ENCODE measurements around the gene MYRF.
A peak's percentile ranks its signal among the peaks of the same experiment; 100 is the strongest.

The MYRF gene

DNA sequence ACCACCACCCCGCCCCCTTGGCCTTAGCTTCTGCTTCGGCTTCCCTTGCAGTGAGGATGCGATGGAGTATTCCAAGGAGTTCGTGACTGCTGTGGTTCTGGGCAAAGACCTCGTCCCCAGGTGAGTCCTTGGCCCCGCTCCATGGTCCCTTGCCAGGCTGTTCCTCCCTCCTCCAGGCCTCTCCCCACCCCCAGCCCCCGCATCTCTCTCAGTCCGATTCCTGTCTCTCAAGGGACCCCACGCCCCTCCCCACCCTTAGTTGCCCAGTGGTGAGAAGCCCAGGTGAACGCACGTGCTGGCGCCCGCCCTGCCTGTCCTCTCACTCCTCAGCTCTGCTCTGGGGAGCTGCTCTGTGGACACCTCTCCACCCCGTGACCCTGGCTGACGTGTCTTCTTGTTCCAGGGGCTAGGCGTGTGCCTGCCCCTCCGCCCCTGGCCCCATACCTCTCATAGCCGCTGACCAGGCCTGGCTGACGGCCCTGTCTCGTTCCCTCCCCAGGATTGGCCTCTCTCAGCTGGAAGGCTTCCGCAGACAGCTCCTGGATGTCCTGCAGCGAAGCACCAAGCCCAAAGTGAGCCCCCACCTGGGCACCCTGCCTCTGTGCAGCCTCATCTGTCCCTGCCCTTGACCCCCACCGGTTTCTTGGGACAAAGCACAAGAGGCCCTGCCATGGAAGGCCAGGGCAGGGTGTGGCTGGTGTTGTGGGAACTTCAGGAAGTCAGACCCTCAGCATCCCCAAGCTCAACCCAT is 14.6 kb upstream of the MYRF start:
- Histone ChIP-seq H3K4me1 (peaks cover 14% of the 10 kb centered on the region), H3K27me3 (no peaks in the 10 kb centered on the region), H3K27ac (no peak overlapping the region), H3K4me3 (no peak overlapping the region), H3K4me2 (no peak overlapping the region), H3K9ac (no peak overlapping the region), H3K36me3 (no peaks in the 10 kb centered on the region), H3K9me3 (no peaks in the 10 kb centered on the region), H4K20me1 (no peaks in the 10 kb centered on the region)
- no peak for TF ChIP-seq Cebpa-rat (IDR thresholded peaks at IDR 0.05)

GRCh38 chr11:61738776-61739175 is 13.7 kb upstream of the MYRF start:
- no peaks in the 10 kb centered on the region for H3K36me3 ChIP-seq

DNA sequence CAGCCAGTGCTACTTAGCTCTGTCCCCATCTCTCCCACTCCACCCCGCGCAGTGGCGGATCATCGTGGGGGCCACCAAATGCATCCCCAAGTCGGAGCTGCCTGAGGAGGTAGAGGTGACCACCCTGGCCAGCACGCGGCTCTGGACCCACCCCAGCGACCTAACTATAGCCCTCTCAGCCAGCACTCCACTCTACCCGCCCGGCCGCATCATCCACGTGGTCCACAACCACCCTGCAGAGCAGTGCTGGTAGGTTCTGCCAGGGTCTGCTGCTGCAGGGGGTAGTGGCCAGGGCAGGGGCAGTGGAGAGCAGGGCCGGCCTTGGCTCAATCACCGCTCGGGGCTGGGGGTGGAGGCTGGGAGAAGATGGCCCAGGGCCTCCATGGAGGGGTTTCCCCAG is 13.0 kb upstream of the MYRF start:
- Histone ChIP-seq H4K20me1 (no peaks in the 10 kb centered on the region), H3K27me3 (no peaks in the 10 kb centered on the region), H3K4me1 (peaks cover 14% of the 10 kb centered on the region), H3K9ac (no peak overlapping the region), H3K27ac (no peak overlapping the region), H3K4me3 (no peak overlapping the region), H3K36me3 (no peaks in the 10 kb centered on the region), H3K4me2 (no peak overlapping the region), H3K9me3 (no peaks in the 10 kb centered on the region)
- TF ChIP-seq Cebpa-rat (IDR thresholded peaks at IDR 0.05), result no peak

More at GRCh38 chr11:61738776-61739175, 13.7 kb upstream of the MYRF start:
- H3K9ac ChIP-seq, result no peak overlapping the region
- no peak overlapping the region for H3K27ac ChIP-seq
- H3K4me3 ChIP-seq, result no peak overlapping the region
- no peaks in the 10 kb centered on the region for H3K27me3 ChIP-seq
- no peak overlapping the region for H3K4me2 ChIP-seq
- no peaks in the 10 kb centered on the region for H3K9me3 ChIP-seq
- no peak for TF ChIP-seq Cebpa-rat (IDR thresholded peaks at IDR 0.05)
- no peaks in the 10 kb centered on the region for H4K20me1 ChIP-seq
- peaks cover 14% of the 10 kb centered on the region for H3K4me1 ChIP-seq

- no peak overlapping the region for H3K27ac ChIP-seq
- no peaks in the 10 kb centered on the region for H3K9me3 ChIP-seq
- H3K4me1 ChIP-seq, result peaks cover 14% of the 10 kb centered on the region
- H3K4me3 ChIP-seq, result no peak overlapping the region
- TF ChIP-seq Cebpa-rat (IDR thresholded peaks at IDR 0.05), result no peak
- H3K9ac ChIP-seq, result no peak overlapping the region
- no peak overlapping the region for H3K4me2 ChIP-seq
- no peaks in the 10 kb centered on the region for H4K20me1 ChIP-seq
- H3K27me3 ChIP-seq, result no peaks in the 10 kb centered on the region
- no peaks in the 10 kb centered on the region for H3K36me3 ChIP-seq
These were observed 12.5 kb upstream of the MYRF start for GRCh38 chr11:61739966-61740365.

DNA sequence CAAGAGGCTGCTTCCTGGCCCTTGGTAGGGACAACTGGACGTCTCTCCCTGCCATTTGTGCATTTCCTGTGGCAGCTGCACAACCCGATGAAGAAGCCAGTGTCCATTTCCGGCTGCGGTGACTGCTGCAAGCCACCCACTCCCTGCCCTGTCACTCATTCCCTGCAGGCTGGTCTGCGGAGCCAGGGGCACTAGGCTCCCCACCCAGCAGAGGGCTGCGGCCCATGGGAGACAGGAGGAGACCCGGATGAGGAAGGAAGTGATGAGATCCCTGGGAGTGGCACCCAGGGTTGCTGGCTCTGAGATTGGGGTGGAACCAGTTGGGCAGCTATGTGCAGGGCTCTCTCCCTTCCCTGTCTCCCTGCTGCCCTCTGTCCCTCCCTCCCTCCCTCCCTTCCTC is 10.0 kb upstream of the MYRF start:
- Histone ChIP-seq H3K27me3 (no peaks in the 10 kb centered on the region), H4K20me1 (no peaks in the 10 kb centered on the region), H3K4me1 (peaks cover 25% of the 10 kb centered on the region), H3K4me3 (no peak overlapping the region), H3K9me3 (no peaks in the 10 kb centered on the region), H3K4me2 (peak overlapping the region; percentile 44), H3K27ac (no peak overlapping the region), H3K9ac (no peak overlapping the region), H3K36me3 (no peaks in the 10 kb centered on the region)
- no peak for TF ChIP-seq Cebpa-rat (IDR thresholded peaks at IDR 0.05)

- H3K36me3 ChIP-seq, result no peaks in the 10 kb centered on the region
- no peaks in the 10 kb centered on the region for H4K20me1 ChIP-seq
- no peak overlapping the region for H3K4me3 ChIP-seq
- H3K9ac ChIP-seq, result no peak overlapping the region
- H3K4me2 ChIP-seq, result no peak overlapping the region
- no peaks in the 10 kb centered on the region for H3K27me3 ChIP-seq
- peaks cover 25% of the 10 kb centered on the region for H3K4me1 ChIP-seq
- H3K9me3 ChIP-seq, result no peaks in the 10 kb centered on the region
- no peak for TF ChIP-seq Cebpa-rat (IDR thresholded peaks at IDR 0.05)
- no peak overlapping the region for H3K27ac ChIP-seq
These were observed 8.8 kb upstream of the MYRF start for GRCh38 chr11:61743486-61744095.

GRCh38 chr11:61744181-61744580 is 8.3 kb upstream of the MYRF start:
- TF ChIP-seq Cebpa-rat (IDR thresholded peaks at IDR 0.05), result no peak
- Histone ChIP-seq H3K9ac (no peak overlapping the region), H3K27ac (0 out of 2 replicates have a peak overlapping the region, but pooled peaks have one; percentile 22), H3K27me3 (no peaks in the 10 kb centered on the region), H3K4me3 (no peak overlapping the region), H3K4me2 (no peak overlapping the region), H3K9me3 (no peaks in the 10 kb centered on the region), H3K36me3 (no peaks in the 10 kb centered on the region), H4K20me1 (no peaks in the 10 kb centered on the region), H3K4me1 (peaks cover 25% of the 10 kb centered on the region)

GRCh38 chr11:61744609-61745156 is 7.8 kb upstream of the MYRF start:
- Histone ChIP-seq H3K4me2 (no peak overlapping the region), H3K4me3 (no peak overlapping the region), H3K9ac (no peak overlapping the region), H4K20me1 (no peaks in the 10 kb centered on the region), H3K27me3 (no peaks in the 10 kb centered on the region), H3K27ac (0 out of 2 replicates have a peak overlapping the region, but pooled peaks have one; percentile 22), H3K4me1 (peaks cover 24% of the 10 kb centered on the region), H3K9me3 (no peaks in the 10 kb centered on the region), H3K36me3 (no peaks in the 10 kb centered on the region)
- TF ChIP-seq Cebpa-rat (IDR thresholded peaks at IDR 0.05), result no peak

DNA sequence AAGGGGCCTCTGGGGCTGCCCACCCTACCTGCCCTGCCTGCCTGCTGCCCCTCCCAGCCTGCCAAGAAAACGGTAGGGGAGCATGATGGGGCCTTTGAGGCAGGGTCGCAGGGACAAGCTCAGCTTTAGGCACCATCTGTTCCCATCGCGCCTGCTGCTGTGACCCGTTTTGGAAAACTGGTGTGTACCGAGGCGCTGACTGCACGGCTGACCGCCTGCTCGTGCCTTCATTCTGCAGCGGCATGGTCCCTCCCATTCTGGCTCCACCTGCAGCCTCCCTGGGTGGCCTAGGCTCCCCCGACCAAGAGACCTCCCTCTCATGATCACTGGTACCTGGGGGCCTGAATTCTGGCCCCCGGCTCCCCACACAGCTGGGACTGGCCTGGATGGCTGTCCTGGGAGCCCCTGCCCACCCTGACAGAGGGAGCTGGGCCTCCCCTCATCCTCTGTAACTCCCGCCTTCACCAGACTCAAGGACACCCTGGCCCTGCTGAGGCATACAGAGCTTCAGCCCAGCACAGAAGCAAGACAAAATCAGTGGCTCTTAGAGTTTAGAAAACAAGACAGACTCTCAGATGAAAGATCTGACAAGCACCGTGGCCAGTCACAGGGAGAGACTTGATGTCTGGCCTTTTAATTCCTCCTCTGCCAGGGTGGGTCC is 6.5 kb upstream of the MYRF start:
- H3K4me3 ChIP-seq, result no peak overlapping the region
- peaks cover 10% of the 10 kb centered on the region; the same call in 1 of the 2 replicates for H3K27me3 ChIP-seq
- no peak overlapping the region for H3K27ac ChIP-seq
- TF ChIP-seq Cebpa-rat (IDR thresholded peaks at IDR 0.05), result no peak
- no peaks in the 10 kb centered on the region for H3K9me3 ChIP-seq
- H4K20me1 ChIP-seq, result no peaks in the 10 kb centered on the region
- H3K4me2 ChIP-seq, result no peak overlapping the region
- H3K36me3 ChIP-seq, result no peaks in the 10 kb centered on the region
- peaks cover 18% of the 10 kb centered on the region for H3K4me1 ChIP-seq
- H3K9ac ChIP-seq, result no peak overlapping the region
